HEK293 (cell line): ENCODE results near the gene EPHB1.

Source experiments
- HOXA7 ChIP-seq: sonication (generic); formaldehyde crosslinking; IDR thresholded peaks from 2 replicates; pipeline ENCODE4 v1.8.1; 2022; ENCODE audit warnings: missing genetic modification reagents, borderline replicate concordance
- ZNF292 ChIP-seq: fragments of 450-650 bp; formaldehyde crosslinking; IDR thresholded peaks from 2 replicates; pipeline ENCODE4 v1.5.1; 2016; ENCODE audit warnings: low read depth, missing biosample characterization, missing genetic modification characterization, borderline replicate concordance
- ZNF311 ChIP-seq: fragments of 450-650 bp; formaldehyde crosslinking; IDR thresholded peaks from 2 replicates; pipeline ENCODE4 v1.5.1; 2017; ENCODE audit warnings: missing biosample characterization, missing genetic modification characterization, borderline replicate concordance
- ZNF324 ChIP-seq: fragments of 450-650 bp; formaldehyde crosslinking; IDR thresholded peaks from 2 replicates; pipeline ENCODE4 v1.5.1; 2016; ENCODE audit warnings: missing biosample characterization, missing genetic modification characterization
- ZNF501 ChIP-seq: fragments of 450-650 bp; formaldehyde crosslinking; IDR thresholded peaks from 2 replicates; pipeline ENCODE4 v1.5.1; 2016; ENCODE audit warnings: missing biosample characterization, missing genetic modification characterization
- TF ChIP-seq, protein P1 (sequence below): fragments of 450-650 bp; formaldehyde crosslinking; IDR thresholded peaks from 2 replicates; pipeline ENCODE4 v1.5.1; 2016; ENCODE audit warnings: missing biosample characterization, missing genetic modification characterization
- TF ChIP-seq, protein P2 (sequence below): fragments of 450-650 bp; formaldehyde crosslinking; IDR thresholded peaks from 2 replicates; pipeline ENCODE4 v1.5.1; 2016; ENCODE audit warnings: missing biosample characterization, missing genetic modification characterization

DNA sequence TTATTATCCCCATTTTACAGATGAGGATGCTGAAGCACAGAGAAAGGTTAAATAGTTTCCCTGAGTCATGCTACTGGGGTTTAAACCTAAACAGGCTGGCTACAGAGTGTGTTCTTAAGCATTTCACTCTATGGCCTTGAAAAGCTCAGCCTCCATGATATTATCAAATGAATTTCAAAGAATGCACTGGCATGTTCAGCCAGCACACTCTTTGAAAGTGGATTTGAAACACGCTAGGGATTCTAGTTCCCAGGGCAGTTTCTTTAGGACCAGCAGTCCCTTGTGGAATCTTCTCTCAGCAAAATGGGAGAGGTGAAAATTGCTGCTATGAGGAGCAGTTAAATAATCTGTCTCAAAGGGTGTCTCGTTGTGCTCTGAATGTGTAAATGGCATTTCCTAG, 213.3 kb downstream of the EPHB1 start:
- no peak for TF ChIP-seq ZNF292 (tag by site-specific recombination)
- TF ChIP-seq, protein P1, sequence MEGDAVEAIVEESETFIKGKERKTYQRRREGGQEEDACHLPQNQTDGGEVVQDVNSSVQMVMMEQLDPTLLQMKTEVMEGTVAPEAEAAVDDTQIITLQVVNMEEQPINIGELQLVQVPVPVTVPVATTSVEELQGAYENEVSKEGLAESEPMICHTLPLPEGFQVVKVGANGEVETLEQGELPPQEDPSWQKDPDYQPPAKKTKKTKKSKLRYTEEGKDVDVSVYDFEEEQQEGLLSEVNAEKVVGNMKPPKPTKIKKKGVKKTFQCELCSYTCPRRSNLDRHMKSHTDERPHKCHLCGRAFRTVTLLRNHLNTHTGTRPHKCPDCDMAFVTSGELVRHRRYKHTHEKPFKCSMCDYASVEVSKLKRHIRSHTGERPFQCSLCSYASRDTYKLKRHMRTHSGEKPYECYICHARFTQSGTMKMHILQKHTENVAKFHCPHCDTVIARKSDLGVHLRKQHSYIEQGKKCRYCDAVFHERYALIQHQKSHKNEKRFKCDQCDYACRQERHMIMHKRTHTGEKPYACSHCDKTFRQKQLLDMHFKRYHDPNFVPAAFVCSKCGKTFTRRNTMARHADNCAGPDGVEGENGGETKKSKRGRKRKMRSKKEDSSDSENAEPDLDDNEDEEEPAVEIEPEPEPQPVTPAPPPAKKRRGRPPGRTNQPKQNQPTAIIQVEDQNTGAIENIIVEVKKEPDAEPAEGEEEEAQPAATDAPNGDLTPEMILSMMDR (tag by site-specific recombination), result no peak
- TF ChIP-seq, protein P2, sequence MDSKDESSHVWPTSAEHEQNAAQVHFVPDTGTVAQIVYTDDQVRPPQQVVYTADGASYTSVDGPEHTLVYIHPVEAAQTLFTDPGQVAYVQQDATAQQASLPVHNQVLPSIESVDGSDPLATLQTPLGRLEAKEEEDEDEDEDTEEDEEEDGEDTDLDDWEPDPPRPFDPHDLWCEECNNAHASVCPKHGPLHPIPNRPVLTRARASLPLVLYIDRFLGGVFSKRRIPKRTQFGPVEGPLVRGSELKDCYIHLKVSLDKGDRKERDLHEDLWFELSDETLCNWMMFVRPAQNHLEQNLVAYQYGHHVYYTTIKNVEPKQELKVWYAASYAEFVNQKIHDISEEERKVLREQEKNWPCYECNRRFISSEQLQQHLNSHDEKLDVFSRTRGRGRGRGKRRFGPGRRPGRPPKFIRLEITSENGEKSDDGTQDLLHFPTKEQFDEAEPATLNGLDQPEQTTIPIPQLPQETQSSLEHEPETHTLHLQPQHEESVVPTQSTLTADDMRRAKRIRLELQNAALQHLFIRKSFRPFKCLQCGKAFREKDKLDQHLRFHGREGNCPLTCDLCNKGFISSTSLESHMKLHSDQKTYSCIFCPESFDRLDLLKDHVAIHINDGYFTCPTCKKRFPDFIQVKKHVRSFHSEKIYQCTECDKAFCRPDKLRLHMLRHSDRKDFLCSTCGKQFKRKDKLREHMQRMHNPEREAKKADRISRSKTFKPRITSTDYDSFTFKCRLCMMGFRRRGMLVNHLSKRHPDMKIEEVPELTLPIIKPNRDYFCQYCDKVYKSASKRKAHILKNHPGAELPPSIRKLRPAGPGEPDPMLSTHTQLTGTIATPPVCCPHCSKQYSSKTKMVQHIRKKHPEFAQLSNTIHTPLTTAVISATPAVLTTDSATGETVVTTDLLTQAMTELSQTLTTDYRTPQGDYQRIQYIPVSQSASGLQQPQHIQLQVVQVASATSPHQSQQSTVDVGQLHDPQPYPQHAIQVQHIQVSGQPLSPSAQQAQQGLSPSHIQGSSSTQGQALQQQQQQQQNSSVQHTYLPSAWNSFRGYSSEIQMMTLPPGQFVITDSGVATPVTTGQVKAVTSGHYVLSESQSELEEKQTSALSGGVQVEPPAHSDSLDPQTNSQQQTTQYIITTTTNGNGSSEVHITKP (tag by site-specific recombination), result no peak
- no peak for TF ChIP-seq HOXA7 (CRISPR knock-in tag)
- no peak for TF ChIP-seq ZNF311 (tag by site-specific recombination)
- TF ChIP-seq ZNF324 (tag by site-specific recombination), result no peak
- no peak for TF ChIP-seq ZNF501 (tag by site-specific recombination)
